ENCODE measurements around the gene TBL3. TPM values are rescaled to one million over a fixed set of nuclear protein-coding genes. Genes with fewer than 3 reads are reported as not detected.

TBL3 gene
- total and polyA plus RNA-seq, 9 of the 15 experiments (the other 6 are each of a cell fraction or from before 2014, with no cell fraction given) = 0.97 to 117 (median 24.5) TPM

DNA sequence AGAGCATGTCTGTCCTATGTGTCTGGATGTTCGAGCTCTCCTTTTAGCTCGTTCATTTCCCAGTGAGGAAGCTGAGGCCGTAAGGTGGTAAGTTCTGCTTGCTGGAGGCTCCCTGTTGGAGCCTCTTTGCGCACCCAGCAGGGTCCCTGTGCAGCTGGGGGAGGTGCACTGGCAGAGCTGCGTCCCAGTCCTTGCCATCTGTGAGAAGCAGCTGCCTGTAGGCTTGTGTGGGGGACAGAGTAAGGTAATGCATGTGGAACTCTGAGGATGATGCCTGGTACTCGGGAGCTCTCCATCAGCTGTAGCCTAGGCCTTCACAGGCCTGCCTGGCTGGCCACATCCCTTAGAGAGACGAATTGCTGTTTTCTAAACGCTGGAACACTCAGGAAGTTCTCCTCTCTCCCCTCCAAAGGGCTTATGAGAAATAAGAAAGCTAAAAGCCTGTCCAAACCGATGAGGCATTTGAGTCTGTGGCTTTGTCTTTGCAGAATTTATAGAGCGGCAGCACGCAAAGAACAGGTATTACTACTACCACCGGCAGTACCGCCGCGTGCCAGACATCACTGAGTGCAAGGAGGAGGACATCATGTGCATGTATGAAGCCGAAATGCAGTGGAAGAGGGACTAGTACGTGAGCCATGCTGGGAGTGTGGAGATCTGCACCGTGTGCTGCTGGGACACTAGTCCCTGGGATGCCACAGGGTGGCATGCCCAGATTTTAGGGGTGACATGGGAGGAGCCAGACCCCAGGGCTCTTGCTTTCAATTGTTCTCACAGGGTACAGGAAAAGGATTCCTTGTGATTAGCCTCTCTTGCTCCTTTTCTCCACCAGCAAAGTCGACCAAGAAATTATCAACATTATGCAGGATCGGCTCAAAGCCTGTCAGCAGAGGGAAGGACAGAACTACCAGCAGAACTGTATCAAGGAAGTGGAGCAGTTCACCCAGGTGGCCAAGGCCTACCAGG is 10.9 kb upstream of the TBL3 start (continued):
- TF ChIP-seq, protein P1, sequence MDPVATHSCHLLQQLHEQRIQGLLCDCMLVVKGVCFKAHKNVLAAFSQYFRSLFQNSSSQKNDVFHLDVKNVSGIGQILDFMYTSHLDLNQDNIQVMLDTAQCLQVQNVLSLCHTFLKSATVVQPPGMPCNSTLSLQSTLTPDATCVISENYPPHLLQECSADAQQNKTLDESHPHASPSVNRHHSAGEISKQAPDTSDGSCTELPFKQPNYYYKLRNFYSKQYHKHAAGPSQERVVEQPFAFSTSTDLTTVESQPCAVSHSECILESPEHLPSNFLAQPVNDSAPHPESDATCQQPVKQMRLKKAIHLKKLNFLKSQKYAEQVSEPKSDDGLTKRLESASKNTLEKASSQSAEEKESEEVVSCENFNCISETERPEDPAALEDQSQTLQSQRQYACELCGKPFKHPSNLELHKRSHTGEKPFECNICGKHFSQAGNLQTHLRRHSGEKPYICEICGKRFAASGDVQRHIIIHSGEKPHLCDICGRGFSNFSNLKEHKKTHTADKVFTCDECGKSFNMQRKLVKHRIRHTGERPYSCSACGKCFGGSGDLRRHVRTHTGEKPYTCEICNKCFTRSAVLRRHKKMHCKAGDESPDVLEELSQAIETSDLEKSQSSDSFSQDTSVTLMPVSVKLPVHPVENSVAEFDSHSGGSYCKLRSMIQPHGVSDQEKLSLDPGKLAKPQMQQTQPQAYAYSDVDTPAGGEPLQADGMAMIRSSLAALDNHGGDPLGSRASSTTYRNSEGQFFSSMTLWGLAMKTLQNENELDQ (CRISPR knock-in tag; IDR thresholded peaks at IDR 0.05; ENCODE audit: borderline replicate concordance) = no peak
- no peak for TF ChIP-seq CEBPG (CRISPR knock-in tag; IDR thresholded peaks at IDR 0.05)
- no peak for TF ChIP-seq CEBPG (tag; conservative IDR thresholded peaks at IDR 0.05 in 1 of 2, IDR thresholded peaks at IDR 0.05 in 1 of 2)
- TF ChIP-seq PRMT5 (CRISPR knock-in tag; IDR thresholded peaks at IDR 0.05) = no peak
- no peak for TF ChIP-seq TCF7 (IDR thresholded peaks at IDR 0.05; ENCODE audit: borderline replicate concordance)
- TF ChIP-seq ZNF311 (CRISPR knock-in tag; IDR thresholded peaks at IDR 0.05) = no peak
- TF ChIP-seq MIER1 (IDR thresholded peaks at IDR 0.05; ENCODE audit: low read depth) = no peak
- TF ChIP-seq ZNF197 (CRISPR knock-in tag; IDR thresholded peaks at IDR 0.05; ENCODE audit: low read depth) = no peak
- no peak for TF ChIP-seq DPF2 (IDR thresholded peaks at IDR 0.05)
- TF ChIP-seq ELF2 (CRISPR knock-in tag; IDR thresholded peaks at IDR 0.05) = peak; percentile 29; the same call in 1 of the 2 replicates
- TF ChIP-seq SIN3A (IDR thresholded peaks at IDR 0.05; ENCODE audit: borderline replicate concordance in 2 of 2, control insufficient read depth in 1 of 2, low read depth in 2 of 2, low read length in 2 of 2) = peak in 1 of 2 experiments; percentile 78; a peak in 2 of 4 replicates
- TF ChIP-seq, protein P2, sequence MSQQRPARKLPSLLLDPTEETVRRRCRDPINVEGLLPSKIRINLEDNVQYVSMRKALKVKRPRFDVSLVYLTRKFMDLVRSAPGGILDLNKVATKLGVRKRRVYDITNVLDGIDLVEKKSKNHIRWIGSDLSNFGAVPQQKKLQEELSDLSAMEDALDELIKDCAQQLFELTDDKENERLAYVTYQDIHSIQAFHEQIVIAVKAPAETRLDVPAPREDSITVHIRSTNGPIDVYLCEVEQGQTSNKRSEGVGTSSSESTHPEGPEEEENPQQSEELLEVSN (IDR thresholded peaks at IDR 0.05; ENCODE audit: borderline replicate concordance in 1 of 2, extremely low read depth in 1 of 2, insufficient read depth in 1 of 2, insufficient read length in 1 of 2, low read depth in 1 of 2, low read length in 1 of 2, poor library complexity in 1 of 2, severe bottlenecking in 1 of 2) = no peak
- TF ChIP-seq, protein P3, sequence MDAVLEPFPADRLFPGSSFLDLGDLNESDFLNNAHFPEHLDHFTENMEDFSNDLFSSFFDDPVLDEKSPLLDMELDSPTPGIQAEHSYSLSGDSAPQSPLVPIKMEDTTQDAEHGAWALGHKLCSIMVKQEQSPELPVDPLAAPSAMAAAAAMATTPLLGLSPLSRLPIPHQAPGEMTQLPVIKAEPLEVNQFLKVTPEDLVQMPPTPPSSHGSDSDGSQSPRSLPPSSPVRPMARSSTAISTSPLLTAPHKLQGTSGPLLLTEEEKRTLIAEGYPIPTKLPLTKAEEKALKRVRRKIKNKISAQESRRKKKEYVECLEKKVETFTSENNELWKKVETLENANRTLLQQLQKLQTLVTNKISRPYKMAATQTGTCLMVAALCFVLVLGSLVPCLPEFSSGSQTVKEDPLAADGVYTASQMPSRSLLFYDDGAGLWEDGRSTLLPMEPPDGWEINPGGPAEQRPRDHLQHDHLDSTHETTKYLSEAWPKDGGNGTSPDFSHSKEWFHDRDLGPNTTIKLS (IDR thresholded peaks at IDR 0.05; ENCODE audit: borderline replicate concordance, low read depth) = no peak
- TF ChIP-seq, protein P4, sequence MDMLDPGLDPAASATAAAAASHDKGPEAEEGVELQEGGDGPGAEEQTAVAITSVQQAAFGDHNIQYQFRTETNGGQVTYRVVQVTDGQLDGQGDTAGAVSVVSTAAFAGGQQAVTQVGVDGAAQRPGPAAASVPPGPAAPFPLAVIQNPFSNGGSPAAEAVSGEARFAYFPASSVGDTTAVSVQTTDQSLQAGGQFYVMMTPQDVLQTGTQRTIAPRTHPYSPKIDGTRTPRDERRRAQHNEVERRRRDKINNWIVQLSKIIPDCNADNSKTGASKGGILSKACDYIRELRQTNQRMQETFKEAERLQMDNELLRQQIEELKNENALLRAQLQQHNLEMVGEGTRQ (CRISPR knock-in tag; IDR thresholded peaks at IDR 0.05) = no peak
- no peak for TF ChIP-seq SAFB (IDR thresholded peaks at IDR 0.05; ENCODE audit: borderline replicate concordance, low read depth, low read length)
- TF ChIP-seq ETV6 (IDR thresholded peaks at IDR 0.05; ENCODE audit: borderline replicate concordance in 1 of 2, low read depth in 2 of 2, low read length in 1 of 2) = no peak; a peak in 1 of 4 replicates
- TF ChIP-seq ETV6 (CRISPR knock-in tag; IDR thresholded peaks at IDR 0.05; ENCODE audit: borderline replicate concordance) = no peak
- no peak for TF ChIP-seq RAD21 (CRISPR knock-in tag; conservative IDR thresholded peaks at IDR 0.05 in 1 of 2, IDR thresholded peaks at IDR 0.05 in 1 of 2)
- TF ChIP-seq ZNF263 (CRISPR knock-in tag; IDR thresholded peaks at IDR 0.05; ENCODE audit: borderline replicate concordance) = 0 out of 2 replicates have a peak, but pooled peaks have one; percentile 3
- no peak for TF ChIP-seq SP1 (CRISPR knock-in tag; IDR thresholded peaks at IDR 0.05)
